SK-N-SH (cell line): ENCODE data around the gene MCCD1. TPM values are rescaled to one million over a fixed set of nuclear protein-coding genes. Genes with fewer than 3 reads are reported as not detected.

Source experiments
- CTCF ChIA-PET: fragments of 300-600, 350-600 bp; formaldehyde crosslinking; extraction: SDS; loops from one replicate; lab custom pipeline; 2021; lab: Yijun Ruan, JAX
- POLR2A ChIA-PET: fragments of 350-600 bp; sonication (Branson Sonifier 250); formaldehyde crosslinking; extraction: SDS; loops from one replicate; lab custom pipeline; 2020; ENCODE audit warnings: antibody characterized with exemption, inconsistent platforms; lab: Yijun Ruan, JAX
- DNase-seq: peaks from one replicate; pipeline ENCODE4 v3.0.0; 2012
- H2AFZ ChIP-seq: fragments of 200-600 bp; sonication (generic); 2 replicates; pipeline ENCODE4 v1.8.1; 2016; ENCODE audit warnings: antibody characterized with exemption, mild to moderate bottlenecking, low read depth
- H3F3A ChIP-seq: fragments of 200-600 bp; sonication (generic); replicated peaks from 2 replicates; pipeline ENCODE3; 2016; ENCODE audit warnings: antibody characterized with exemption, mild to moderate bottlenecking; ENCODE audit not compliant: insufficient read depth
- H3K27ac ChIP-seq, 2 experiments: fragments of 200-500 bp in 1 of 2; fragments of 200-600 bp in 1 of 2; sonication (Bioruptor generic) in 1 of 2; sonication (generic), shearing (Covaris generic) in 1 of 2; 2 replicates each; pipeline versions ENCODE4 v1.5.1 to v1.6.1; 2014 to 2016; ENCODE audit warnings: low read depth in 2 of 2, inconsistent platforms in 1 of 2, low read length in 1 of 2, mild to moderate bottlenecking in 1 of 2, mixed read lengths in 1 of 2
- H3K27me3 ChIP-seq: fragments of 200-600 bp; sonication (generic), shearing (Covaris generic); 2 replicates; pipeline ENCODE4 v1.6.1; 2016; ENCODE audit warnings: mixed run types; ENCODE audit not compliant: insufficient read depth
- H3K36me3 ChIP-seq, 2 experiments: fragments of 200-500 bp in 1 of 2; fragments of 200-600 bp in 1 of 2; sonication (Bioruptor generic) in 1 of 2; sonication (generic) in 1 of 2; replicated peaks in 1 of 2; 2 replicates each; pipeline versions ENCODE3 to v1.5.1; 2014 to 2016; ENCODE audit warnings: low read length in 1 of 2, mild to moderate bottlenecking in 1 of 2; ENCODE audit not compliant: insufficient read depth in 2 of 2, control insufficient read depth in 1 of 2
- H3K4me1 ChIP-seq, 2 experiments: fragments of 200-500 bp in 1 of 2; fragments of 200-600 bp in 1 of 2; sonication (Bioruptor generic) in 1 of 2; sonication (generic), shearing (Covaris generic) in 1 of 2; 2 replicates each; pipeline versions ENCODE4 v1.5.1 to v1.6.1; 2014 to 2016; ENCODE audit warnings: low read depth in 1 of 2, low read length in 1 of 2, mixed run types in 1 of 2; ENCODE audit not compliant: insufficient read depth in 2 of 2, control insufficient read depth in 1 of 2
- H3K4me2 ChIP-seq: fragments of 200-600 bp; sonication (generic), shearing (Covaris generic); 2 replicates; pipeline ENCODE4 v1.6.1; 2017; ENCODE audit warnings: mixed run types
- H3K4me3 ChIP-seq, 2 experiments: fragments of 200-500 bp in 1 of 2; fragments of 200-600 bp in 1 of 2; sonication (Bioruptor generic) in 1 of 2; sonication (generic), shearing (Covaris generic) in 1 of 2; 2 replicates each; pipeline versions ENCODE4 v1.5.1 to v1.8.1; 2014 to 2016; ENCODE audit warnings: low read depth in 2 of 2, inconsistent platforms in 1 of 2, low read length in 1 of 2, mild to moderate bottlenecking in 1 of 2, mixed read lengths in 1 of 2, moderate library complexity in 1 of 2
- H3K79me2 ChIP-seq: fragments of 200-600 bp; sonication (generic); 2 replicates; pipeline ENCODE4 v1.8.1; 2017; ENCODE audit warnings: mild to moderate bottlenecking; ENCODE audit not compliant: insufficient read depth
- H3K9ac ChIP-seq: fragments of 200-600 bp; sonication (generic); 2 replicates; pipeline ENCODE4 v1.6.1; 2017; ENCODE audit warnings: mixed run types
- H3K9me2 ChIP-seq: fragments of 200-600 bp; sonication (generic); 2 replicates; pipeline ENCODE4 v1.6.1; 2017; ENCODE audit warnings: mixed run types
- H3K9me3 ChIP-seq: fragments of 200-600 bp; sonication (generic); 2 replicates; pipeline ENCODE4 v1.6.1; 2017; ENCODE audit warnings: mixed run types, mild to moderate bottlenecking, moderate library complexity
- H4K20me1 ChIP-seq: fragments of 200-600 bp; sonication (generic); 2 replicates; pipeline ENCODE4 v1.6.1; 2017; ENCODE audit warnings: mild to moderate bottlenecking, mixed run types; ENCODE audit not compliant: insufficient read depth
- EP300 ChIP-seq, 2 experiments: IDR thresholded peaks; 2 replicates each; pipeline versions ENCODE4 v1.4.0 to v1.6.1; 2012; ENCODE audit warnings: borderline replicate concordance in 1 of 2, low read depth in 1 of 2, low read length in 1 of 2
- FOSL2 ChIP-seq: IDR thresholded peaks from 2 replicates; pipeline ENCODE4 v1.4.0; 2012; ENCODE audit warnings: low read depth, mild to moderate bottlenecking, moderate library complexity, borderline replicate concordance
- FOXJ3 ChIP-seq: sonication (generic); formaldehyde crosslinking; IDR thresholded peaks from 2 replicates; pipeline ENCODE4 v1.5.1; 2020; ENCODE audit warnings: mild to moderate bottlenecking, missing genetic modification reagents
- FOXM1 ChIP-seq: IDR thresholded peaks from 2 replicates; pipeline ENCODE4 v1.4.0; 2012; ENCODE audit warnings: low read depth, mild to moderate bottlenecking
- GABPA ChIP-seq: IDR thresholded peaks from 2 replicates; pipeline ENCODE4 v1.4.0; 2012; ENCODE audit warnings: low read depth, mild to moderate bottlenecking
- GATA2 ChIP-seq: sonication (generic); formaldehyde crosslinking; IDR thresholded peaks from 2 replicates; pipeline ENCODE4 v1.5.0; 2020; ENCODE audit warnings: mild to moderate bottlenecking, missing genetic modification reagents
- MAX ChIP-seq: IDR thresholded peaks from 2 replicates; pipeline ENCODE4 v1.4.0; 2012; ENCODE audit warnings: low read depth
- MEF2A ChIP-seq: IDR thresholded peaks from 2 replicates; pipeline ENCODE4 v1.4.0; 2012; ENCODE audit warnings: low read depth, borderline replicate concordance
- NFIC ChIP-seq: IDR thresholded peaks from 2 replicates; pipeline ENCODE4 v1.4.0; 2012; ENCODE audit warnings: borderline replicate concordance
- NRF1 ChIP-seq: IDR thresholded peaks from 2 replicates; pipeline ENCODE4 v1.6.1; 2012; ENCODE audit warnings: low read depth, mild to moderate bottlenecking, low read length
- POLR2AphosphoS5 ChIP-seq: IDR thresholded peaks from 2 replicates; pipeline ENCODE4 v1.6.1; 2012; ENCODE audit warnings: low read depth, low read length
- SIN3A ChIP-seq: IDR thresholded peaks from 2 replicates; pipeline ENCODE4 v1.6.1; 2012; ENCODE audit warnings: low read depth, mild to moderate bottlenecking, low read length, moderate library complexity, borderline replicate concordance
- TAF1 ChIP-seq: IDR thresholded peaks from 2 replicates; pipeline ENCODE4 v1.6.1; 2012; ENCODE audit warnings: low read depth, mild to moderate bottlenecking, low read length, moderate library complexity, borderline replicate concordance
- USF1 ChIP-seq: IDR thresholded peaks from 2 replicates; pipeline ENCODE4 v1.4.0; 2012; ENCODE audit warnings: low read depth, borderline replicate concordance
- WGBS: methylation state at CpG from one replicate; pipeline ENCODE4 v1.1.6; 2017; ENCODE audit warnings: low lambda C conversion rate; 5-methylcytosine and 5-hydroxymethylcytosine counted together
- polyA plus RNA-seq, 3 experiments: library from polyadenylated mRNA; depleted of rRNA; stranded (reverse); fragments of >200 nt; gene quantifications; 2 replicates each; pipeline ENCODE4 v1.2.3, GENCODE V29; 2012

MCCD1 gene
- polyA plus RNA-seq, 1 of the 3 experiments (the other 2 are of a cell fraction), result not detected

GRCh38 chr6:31576897-31577578, 48.3 kb downstream of the MCCD1 start (continued):
- TF ChIP-seq MEF2A (no peak), FOSL2 (no peak), GATA2 (CRISPR knock-in tag) (no peak), SIN3A (no peak), MAX (no peak), USF1 (no peak), EP300 (IDR thresholded peaks at IDR 0.05; ENCODE audit: borderline replicate concordance in 1 of 2, low read depth in 1 of 2, low read length in 1 of 2) (no peak), POLR2AphosphoS5 (no peak)

- Histone ChIP-seq H3K9me2 (no peaks in the 10 kb centered on the region), H3K79me2 (no peaks in the 10 kb centered on the region), H3K4me3 (no peak overlapping the region), H4K20me1 (no peaks in the 10 kb centered on the region), H3K9me3 (no peaks in the 10 kb centered on the region), H2AFZ (no peak overlapping the region), H3K9ac (no peak overlapping the region), H3K4me1 (peaks cover 0 to 11% of the 10 kb centered on the region in 2 experiments; a peak in 1 of 4 replicates)
- POLR2A ChIA-PET, result no interaction called here
- 72% methylated on average over 3 of the region's 3 CpGs for WGBS
- TF ChIP-seq FOXM1, result no peak
- TF ChIP-seq NFIC, result no peak
- no peak for TF ChIP-seq FOSL2
- TF ChIP-seq MEF2A, result no peak
- TF ChIP-seq EP300 (IDR thresholded peaks at IDR 0.05; ENCODE audit: borderline replicate concordance in 1 of 2, low read depth in 1 of 2, low read length in 1 of 2), result no peak
- no peak for TF ChIP-seq TAF1
- TF ChIP-seq USF1, result no peak
- TF ChIP-seq NRF1, result no peak
- TF ChIP-seq FOXJ3 (CRISPR knock-in tag), result no peak
- TF ChIP-seq GABPA, result no peak
- TF ChIP-seq, all 33 proteins: peak for 0
- no peak overlapping the region for H3K27ac ChIP-seq
- H3K36me3 ChIP-seq, result no peaks in the 10 kb centered on the region
- H3K27me3 ChIP-seq, result no peaks in the 10 kb centered on the region
- CTCF ChIA-PET, result interaction anchor here (0.8 to 17.6 kb wide), 5 partner anchors 12 to 125 kb away, joined by 3 to 312 read pairs (median 10); partner anchors contain the start of genes ABHD16A, ATP6V1G2 and NFKBIL1
- no peaks in the 10 kb centered on the region for H3F3A ChIP-seq
- no peak overlapping the region for H3K4me2 ChIP-seq
- no peak for DNase-seq
These were observed 48.8 kb downstream of the MCCD1 start for GRCh38 chr6:31577579-31577966.
